GM12865 (cell line): ENCODE measurements around the gene FBN1.

Experiments
- DNase-seq: peaks from one replicate; pipeline ENCODE4 v3.0.0; 2010; ENCODE audit warnings: low read depth
- H3K4me3 ChIP-seq: 2 replicates; pipeline ENCODE4 v1.5.1; 2011; ENCODE audit warnings: mild to moderate bottlenecking, low read depth, low read length, control low read depth
- TF ChIP-seq, protein P1 (sequence below): IDR thresholded peaks from 2 replicates; pipeline ENCODE4 v1.5.1; 2011; ENCODE audit warnings: low read length, control low read depth, low read depth, inconsistent platforms; ENCODE audit not compliant: insufficient read depth; ENCODE audit errors: missing control alignments

FBN1 gene

DNA sequence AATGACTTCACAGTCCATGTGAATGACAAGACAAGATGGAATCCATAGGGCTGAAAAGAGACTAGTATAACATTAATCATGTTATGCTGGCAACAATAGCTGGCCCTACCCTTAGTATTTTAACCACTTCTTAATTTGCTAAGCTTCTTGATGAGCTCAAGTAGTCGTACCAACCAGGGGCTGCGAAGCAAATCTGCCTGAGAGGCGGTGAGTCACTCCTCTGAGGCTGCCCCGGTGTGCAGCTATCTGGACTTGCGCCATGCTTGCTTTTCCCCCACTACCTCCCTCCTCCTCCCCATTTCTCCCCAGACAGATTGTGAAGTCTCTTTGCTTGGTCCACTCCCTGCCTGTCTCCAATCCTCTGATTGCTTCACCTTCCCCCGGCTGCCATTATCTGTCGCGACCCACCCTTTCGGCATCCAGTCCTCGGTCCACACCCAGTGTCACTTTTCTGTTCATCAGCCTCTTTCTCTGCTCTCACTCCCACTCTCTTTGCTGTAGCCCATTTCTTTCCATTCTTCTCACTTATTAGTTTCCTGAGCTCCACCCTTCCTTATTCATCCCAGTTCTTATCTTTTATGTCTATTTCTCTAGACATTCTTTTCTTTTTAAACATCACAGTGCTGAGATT lies 271.6 kb downstream of the FBN1 start:
- no peak for DNase-seq
- H3K4me3 ChIP-seq = no peak overlapping the region
- TF ChIP-seq, protein P1, sequence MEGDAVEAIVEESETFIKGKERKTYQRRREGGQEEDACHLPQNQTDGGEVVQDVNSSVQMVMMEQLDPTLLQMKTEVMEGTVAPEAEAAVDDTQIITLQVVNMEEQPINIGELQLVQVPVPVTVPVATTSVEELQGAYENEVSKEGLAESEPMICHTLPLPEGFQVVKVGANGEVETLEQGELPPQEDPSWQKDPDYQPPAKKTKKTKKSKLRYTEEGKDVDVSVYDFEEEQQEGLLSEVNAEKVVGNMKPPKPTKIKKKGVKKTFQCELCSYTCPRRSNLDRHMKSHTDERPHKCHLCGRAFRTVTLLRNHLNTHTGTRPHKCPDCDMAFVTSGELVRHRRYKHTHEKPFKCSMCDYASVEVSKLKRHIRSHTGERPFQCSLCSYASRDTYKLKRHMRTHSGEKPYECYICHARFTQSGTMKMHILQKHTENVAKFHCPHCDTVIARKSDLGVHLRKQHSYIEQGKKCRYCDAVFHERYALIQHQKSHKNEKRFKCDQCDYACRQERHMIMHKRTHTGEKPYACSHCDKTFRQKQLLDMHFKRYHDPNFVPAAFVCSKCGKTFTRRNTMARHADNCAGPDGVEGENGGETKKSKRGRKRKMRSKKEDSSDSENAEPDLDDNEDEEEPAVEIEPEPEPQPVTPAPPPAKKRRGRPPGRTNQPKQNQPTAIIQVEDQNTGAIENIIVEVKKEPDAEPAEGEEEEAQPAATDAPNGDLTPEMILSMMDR = no peak

DNA sequence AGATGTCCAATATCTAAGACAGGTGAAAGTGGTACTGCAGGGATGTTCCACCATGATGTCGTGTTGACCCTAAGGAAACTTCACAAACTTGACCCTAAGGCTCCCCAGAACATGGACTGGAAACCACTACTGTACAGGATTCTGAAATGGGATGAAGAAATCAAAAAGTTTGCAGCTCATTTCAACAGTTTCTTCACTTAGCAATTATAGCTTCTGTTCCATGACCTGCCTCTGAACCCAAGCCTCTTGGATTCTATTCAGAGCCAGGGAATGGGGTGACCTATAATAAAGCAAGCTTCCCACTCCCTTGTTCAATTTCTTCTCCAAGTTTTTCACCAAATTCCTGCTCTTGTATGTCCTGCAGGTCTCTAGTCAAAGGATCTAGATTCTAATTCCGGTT lies 273.5 kb downstream of the FBN1 start:
- TF ChIP-seq, protein P1 = no peak
- DNase-seq = no peak
- no peak overlapping the region for H3K4me3 ChIP-seq

DNA sequence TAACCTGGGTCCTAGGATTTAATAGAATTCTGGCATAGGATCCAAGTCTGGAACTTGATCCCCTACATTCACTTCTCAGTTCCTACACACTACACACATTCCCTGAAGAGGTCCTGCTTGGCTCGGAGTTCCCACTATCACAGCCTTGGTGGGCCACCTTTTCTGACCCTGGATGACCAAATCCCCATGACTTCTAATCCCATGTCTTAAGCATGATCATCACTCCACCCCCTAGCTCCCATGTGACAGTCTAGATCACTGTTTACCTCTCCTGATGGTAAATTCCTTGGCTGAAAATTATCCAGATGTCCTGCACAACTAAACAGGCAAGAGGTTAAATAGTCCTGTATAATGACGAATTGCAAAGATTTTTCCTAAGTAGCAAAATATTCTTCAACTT lies 274.0 kb downstream of the FBN1 start:
- DNase-seq = no peak
- H3K4me3 ChIP-seq = no peak overlapping the region
- TF ChIP-seq, protein P1 = no peak

DNA sequence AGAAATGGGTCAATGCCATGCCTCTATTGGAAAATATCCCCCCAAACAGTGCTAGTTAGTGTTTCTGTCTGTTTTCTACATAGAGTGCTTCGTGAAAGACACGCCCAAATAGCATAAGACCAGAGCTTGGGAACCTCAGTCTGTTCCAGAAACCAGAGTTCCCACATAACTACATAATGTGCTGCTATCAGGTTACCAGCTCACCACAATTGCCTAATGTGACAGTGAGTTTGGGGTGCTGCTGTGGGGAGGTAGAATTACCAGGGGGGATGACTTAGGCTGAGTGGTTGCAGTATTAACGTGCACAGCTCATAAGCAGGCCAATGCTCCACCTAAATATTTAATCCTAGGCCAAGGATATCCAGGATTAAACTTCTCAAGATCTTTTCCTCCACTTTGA lies 275.0 kb downstream of the FBN1 start:
- no peak for DNase-seq
- TF ChIP-seq, protein P1 = no peak

DNA sequence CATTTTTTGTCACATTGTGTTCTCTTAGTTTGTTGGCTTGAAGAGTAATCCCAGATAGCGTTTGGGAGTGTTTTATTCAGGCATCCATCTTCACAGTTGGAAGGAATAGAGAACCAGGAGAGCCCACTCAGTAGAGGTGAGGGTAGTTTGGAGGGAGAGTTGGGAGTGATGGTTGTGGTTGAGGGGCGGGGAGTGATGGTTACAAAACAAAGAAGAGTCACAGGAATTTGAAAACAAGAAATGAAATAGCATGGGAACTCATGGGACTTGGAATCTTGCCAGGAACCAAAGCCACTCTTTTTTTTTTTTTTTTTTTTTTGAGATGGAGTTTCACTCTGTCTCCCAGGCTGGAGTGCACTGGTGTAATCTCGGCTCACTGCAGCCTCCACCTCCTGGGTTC lies 278.0 kb downstream of the FBN1 start:
- TF ChIP-seq, protein P1 = no peak
- DNase-seq = no peak
- H3K4me3 ChIP-seq = no peak overlapping the region

More for the DNA sequence above, 275.0 kb downstream of the FBN1 start:
- no peak overlapping the region for H3K4me3 ChIP-seq

DNA sequence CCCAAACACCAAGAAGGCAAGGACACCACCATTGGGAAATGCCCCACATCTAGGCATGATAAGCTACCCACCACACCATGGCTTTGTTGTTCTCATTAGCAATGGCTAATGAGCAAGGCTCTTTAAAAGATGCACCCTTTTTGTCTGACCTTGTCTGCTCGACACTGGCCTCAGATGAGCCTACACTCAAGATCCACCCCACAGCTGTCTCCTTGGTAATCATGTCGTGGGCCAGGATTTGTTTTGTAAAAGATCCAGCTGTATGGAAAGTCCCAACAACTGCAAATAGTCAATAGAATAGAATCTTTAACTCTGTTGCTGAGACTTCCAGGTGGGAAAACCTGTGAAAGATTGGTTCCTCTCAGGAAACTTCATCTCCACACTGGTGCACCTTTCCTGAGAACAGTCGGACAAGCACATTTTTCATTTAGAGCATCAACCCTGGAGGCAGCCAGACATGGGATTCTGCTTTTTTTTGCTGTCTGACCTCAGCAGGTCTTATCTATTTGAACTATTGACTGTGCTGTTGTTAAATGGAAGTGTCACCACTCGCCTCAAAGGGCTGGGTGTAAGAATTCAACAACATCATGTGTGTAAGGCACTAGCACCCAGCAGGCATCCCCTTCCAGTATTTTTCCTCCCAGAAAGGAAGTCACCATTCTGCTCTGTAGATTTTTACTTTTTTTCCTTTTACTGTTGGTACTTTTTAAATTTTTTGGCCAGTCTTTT lies 278.8 kb downstream of the FBN1 start:
- no peak overlapping the region for H3K4me3 ChIP-seq
- no peak for DNase-seq
- TF ChIP-seq, protein P1 = no peak
